Renal pelvis (tissue), 12 donors: ENCODE data around the gene SMTNL2. TPM values are rescaled to one million over a fixed set of nuclear protein-coding genes. Genes with fewer than 3 reads are reported as not detected.

Experiments
- DNase-seq: peaks from one replicate; pipeline ENCODE4 v3.0.0-alpha.2; 2013
- long read RNA-seq, 16 experiments: transcript quantifications; one replicate each; lab custom pipeline, GENCODE V29; 2026
- polyA plus RNA-seq, 3 donors: library from polyadenylated mRNA; unstranded; fragments of 120-200 nt; gene quantifications; one replicate each; pipeline ENCODE4 v1.2.1, GENCODE V29; 2013; ENCODE audit not compliant: insufficient read length in 3 of 3

Gene SMTNL2
- polyA plus RNA-seq, result 10 to 100 TPM; 67.4 to 70.0 (median 67.8) TPM
- long read RNA-seq, donor 1, transcript SMTNL2-202 (8 exons, 2,280 nt), result major isoform, 22 of 29 reads
- long read RNA-seq, donor 1, partial matches to known transcripts, result 0 of 29 reads
- long read RNA-seq, donor 1, other reads (novel, unspliced or antisense), result 7 of 29 reads
- long read RNA-seq, donor 2, transcript SMTNL2-202 (8 exons, 2,280 nt), result major isoform, 21 of 34 reads
- long read RNA-seq, donor 2, partial matches to known transcripts, result 5 of 34 reads
- long read RNA-seq, donor 2, other reads (novel, unspliced or antisense), result 7 of 34 reads
- long read RNA-seq, donor 3, transcript SMTNL2-202 (8 exons, 2,280 nt), result major isoform, 8 of 8 reads
- long read RNA-seq, donor 3, partial matches to known transcripts, result 0 of 8 reads
- long read RNA-seq, donor 3, other reads (novel, unspliced or antisense), result 0 of 8 reads
- long read RNA-seq, donor 4, transcript SMTNL2-202 (8 exons, 2,280 nt), result major isoform, 17 of 37 reads
- long read RNA-seq, donor 4, partial matches to known transcripts, result 13 of 37 reads
- long read RNA-seq, donor 4, other reads (novel, unspliced or antisense), result 7 of 37 reads
- long read RNA-seq, donor 5, transcript SMTNL2-202 (8 exons, 2,280 nt), result major isoform, 11 of 16 reads
- long read RNA-seq, donor 5, partial matches to known transcripts, result 0 of 16 reads
- long read RNA-seq, donor 5, other reads (novel, unspliced or antisense), result 5 of 16 reads
- long read RNA-seq, donor 6, transcript SMTNL2-202 (8 exons, 2,280 nt), result major isoform, 12 of 19 reads
- long read RNA-seq, donor 6, partial matches to known transcripts, result 7 of 19 reads
- long read RNA-seq, donor 6, other reads (novel, unspliced or antisense), result 0 of 19 reads
- long read RNA-seq, donor 7, transcript SMTNL2-202 (8 exons, 2,280 nt), result major isoform, 13 of 30 reads
- long read RNA-seq, donor 7, partial matches to known transcripts, result 16 of 30 reads
- long read RNA-seq, donor 7, other reads (novel, unspliced or antisense), result 0 of 30 reads
- long read RNA-seq, donor 8, result 0 reads
- long read RNA-seq, donor 9, transcript SMTNL2-202 (8 exons, 2,280 nt), result major isoform, 18 of 36 reads
- long read RNA-seq, donor 9, partial matches to known transcripts, result 12 of 36 reads
- long read RNA-seq, donor 9, other reads (novel, unspliced or antisense), result 5 of 36 reads
- long read RNA-seq, donor 10, transcript SMTNL2-202 (8 exons, 2,280 nt), result major isoform, 13 of 37 reads
- long read RNA-seq, donor 10, partial matches to known transcripts, result 23 of 37 reads
- long read RNA-seq, donor 10, other reads (novel, unspliced or antisense), result 0 of 37 reads
- long read RNA-seq, donor 11, transcript SMTNL2-202 (8 exons, 2,280 nt), result major isoform, 11 of 12 reads
- long read RNA-seq, donor 11, partial matches to known transcripts, result 0 of 12 reads
- long read RNA-seq, donor 11, other reads (novel, unspliced or antisense), result 0 of 12 reads
- long read RNA-seq, donor 12, transcript SMTNL2-202 (8 exons, 2,280 nt), result major isoform, 21 of 34 reads
- long read RNA-seq, donor 12, partial matches to known transcripts, result 7 of 34 reads
- long read RNA-seq, donor 12, other reads (novel, unspliced or antisense), result 6 of 34 reads
- long read RNA-seq, donor 13, transcript SMTNL2-202 (8 exons, 2,280 nt), result major isoform, 5 of 7 reads
- long read RNA-seq, donor 13, partial matches to known transcripts, result 0 of 7 reads
- long read RNA-seq, donor 13, other reads (novel, unspliced or antisense), result 0 of 7 reads
- long read RNA-seq, donor 14, result 0 reads
- long read RNA-seq, donor 15, result 0 reads
- long read RNA-seq, donor 16, transcript SMTNL2-202 (8 exons, 2,280 nt), result major isoform, 14 of 20 reads
- long read RNA-seq, donor 16, partial matches to known transcripts, result 0 of 20 reads
- long read RNA-seq, donor 16, other reads (novel, unspliced or antisense), result 6 of 20 reads

- peak; percentile 80 for DNase-seq
Measured at GRCh38 chr17:4584101-4584916, at the start of gene SMTNL2. Gene SMTNL2 (plus strand): TSS chr17:4584529. CDS start chr17:4584606, 77 bp downstream.

GRCh38 chr17:4534928-4535666, 49.2 kb upstream of the SMTNL2 start:
- no peak for DNase-seq

GRCh38 chr17:4535667-4536258, 48.6 kb upstream of the SMTNL2 start:
- no peak for DNase-seq

GRCh38 chr17:4536259-4536741, 48.0 kb upstream of the SMTNL2 start:
- DNase-seq, result no peak

- DNase-seq, result no peak
Measured at GRCh38 chr17:4536742-4537411, 47.5 kb upstream of the SMTNL2 start.

GRCh38 chr17:4537451-4538235, 46.7 kb upstream of the SMTNL2 start:
- DNase-seq, result no peak

- no peak for DNase-seq
Measured at GRCh38 chr17:4538236-4539002, 45.9 kb upstream of the SMTNL2 start.

GRCh38 chr17:4539025-4539424, 45.3 kb upstream of the SMTNL2 start:
- DNase-seq, result no peak

- DNase-seq, result no peak
Measured at GRCh38 chr17:4539576-4540223, 44.6 kb upstream of the SMTNL2 start.

GRCh38 chr17:4540224-4540651, 44.1 kb upstream of the SMTNL2 start:
- DNase-seq, result no peak

GRCh38 chr17:4540687-4541327, 43.5 kb upstream of the SMTNL2 start:
- no peak for DNase-seq

- no peak for DNase-seq
Measured at GRCh38 chr17:4541328-4542002, 42.9 kb upstream of the SMTNL2 start.

- no peak for DNase-seq
Measured at GRCh38 chr17:4542003-4542725, 42.2 kb upstream of the SMTNL2 start.
